HG02943 (cell line): ENCODE results near the gene SNAPC5.
"Not testable (repeated sequence)": the region's sequence is repeated elsewhere in the genome, so short reads cannot be mapped to it uniquely, and the experiment has no call there.

Experiments used
- ATAC-seq: cut with Tn5 transposase; IDR thresholded peaks from one replicate; pipeline ENCODE4 v1.9.1; 2021; ENCODE audit warnings: mild to moderate bottlenecking, low read depth, moderate library complexity; ENCODE audit not compliant: unreplicated experiment

Gene SNAPC5

GRCh38 chr15:66461294-66461693 lies 36.3 kb downstream of the SNAPC5 start:
- ATAC-seq = not testable (repeated sequence)

- ATAC-seq = no peak
These were observed 37.5 kb downstream of the SNAPC5 start for GRCh38 chr15:66459818-66460615.

- no peak for ATAC-seq
These were observed 41.4 kb downstream of the SNAPC5 start for GRCh38 chr15:66456211-66456610.

GRCh38 chr15:66454143-66454542 lies 43.4 kb downstream of the SNAPC5 start:
- no peak for ATAC-seq

GRCh38 chr15:66452971-66453580 lies 44.5 kb downstream of the SNAPC5 start:
- no peak for ATAC-seq

- ATAC-seq = no peak
These were observed 45.1 kb downstream of the SNAPC5 start for GRCh38 chr15:66452420-66452819.
